HG02642 (cell line): ENCODE data around the gene ALX4.

Experiments used
- ATAC-seq: cut with Tn5 transposase; IDR thresholded peaks from one replicate; pipeline ENCODE4 v1.9.1; 2021; ENCODE audit warnings: mild to moderate bottlenecking; ENCODE audit not compliant: unreplicated experiment, poor library complexity

Gene ALX4

GRCh38 chr11:44338026-44338425, 28.1 kb upstream of the ALX4 start:
- ATAC-seq, result no peak

- ATAC-seq, result no peak
Observed at GRCh38 chr11:44335919-44336318, 26.0 kb upstream of the ALX4 start.

GRCh38 chr11:44335052-44335760, 25.3 kb upstream of the ALX4 start:
- no peak for ATAC-seq

GRCh38 chr11:44334356-44335004, 24.5 kb upstream of the ALX4 start:
- no peak for ATAC-seq

- no peak for ATAC-seq
Observed at GRCh38 chr11:44333271-44334218, 23.6 kb upstream of the ALX4 start.

- ATAC-seq, result no peak
Observed at GRCh38 chr11:44332665-44333064, 22.7 kb upstream of the ALX4 start.

- ATAC-seq, result no peak
Observed at GRCh38 chr11:44329472-44330230, 19.7 kb upstream of the ALX4 start.

- ATAC-seq, result no peak
Observed at GRCh38 chr11:44328138-44328660, 18.3 kb upstream of the ALX4 start.

GRCh38 chr11:44327730-44328129, 17.8 kb upstream of the ALX4 start:
- ATAC-seq, result no peak

GRCh38 chr11:44326615-44327475, 16.9 kb upstream of the ALX4 start:
- no peak for ATAC-seq

- no peak for ATAC-seq
Observed at GRCh38 chr11:44325698-44326097, 15.8 kb upstream of the ALX4 start.

- ATAC-seq, result no peak
Observed at GRCh38 chr11:44324749-44325525, 15.0 kb upstream of the ALX4 start.

- ATAC-seq, result no peak
Observed at GRCh38 chr11:44324222-44324621, 14.3 kb upstream of the ALX4 start.

- ATAC-seq, result no peak
Observed at GRCh38 chr11:44322243-44322642, 12.3 kb upstream of the ALX4 start.

GRCh38 chr11:44321059-44321458, 11.1 kb upstream of the ALX4 start:
- ATAC-seq, result no peak

- no peak for ATAC-seq
Observed at GRCh38 chr11:44320289-44320973, 10.5 kb upstream of the ALX4 start.

GRCh38 chr11:44319552-44320288, 9.8 kb upstream of the ALX4 start:
- ATAC-seq, result no peak
